Neural progenitor cell (in vitro differentiated cells): ENCODE results near the gene BDH1.

Experiments used
- CTCF ChIP-seq: fragments of 200-600 bp; sonication (generic); IDR thresholded peaks from 2 replicates; pipeline ENCODE4 v1.5.1; 2017; ENCODE audit warnings: antibody characterized with exemption, mild to moderate bottlenecking
- EZH2 ChIP-seq: fragments of 200-600 bp; sonication (generic); IDR thresholded peaks from 2 replicates; pipeline ENCODE4 v1.6.1; 2017; ENCODE audit warnings: antibody characterized with exemption, mild to moderate bottlenecking, moderate library complexity
- EZH2phosphoT487 ChIP-seq: fragments of 200-600 bp; sonication (generic); IDR thresholded peaks from 2 replicates; pipeline ENCODE4 v1.6.1; 2017; ENCODE audit warnings: antibody characterized with exemption

GRCh38 chr3:197508461-197508860 is 47.3 kb downstream of the BDH1 start:
- TF ChIP-seq CTCF (no peak), EZH2 (no peak), EZH2phosphoT487 (no peak)
